ENCODE data around the gene SH3BP5. TPM values are rescaled to one million over a fixed set of nuclear protein-coding genes. Genes with fewer than 3 reads are reported as not detected.

The SH3BP5 gene
- total RNA-seq, 1 donor from 2014 or later = 106 TPM

GRCh38 chr3:15206662-15207576 is 125.5 kb downstream of the SH3BP5 start:
- DNase-seq (ENCODE audit: low read depth, low spot score) = no peak

DNA sequence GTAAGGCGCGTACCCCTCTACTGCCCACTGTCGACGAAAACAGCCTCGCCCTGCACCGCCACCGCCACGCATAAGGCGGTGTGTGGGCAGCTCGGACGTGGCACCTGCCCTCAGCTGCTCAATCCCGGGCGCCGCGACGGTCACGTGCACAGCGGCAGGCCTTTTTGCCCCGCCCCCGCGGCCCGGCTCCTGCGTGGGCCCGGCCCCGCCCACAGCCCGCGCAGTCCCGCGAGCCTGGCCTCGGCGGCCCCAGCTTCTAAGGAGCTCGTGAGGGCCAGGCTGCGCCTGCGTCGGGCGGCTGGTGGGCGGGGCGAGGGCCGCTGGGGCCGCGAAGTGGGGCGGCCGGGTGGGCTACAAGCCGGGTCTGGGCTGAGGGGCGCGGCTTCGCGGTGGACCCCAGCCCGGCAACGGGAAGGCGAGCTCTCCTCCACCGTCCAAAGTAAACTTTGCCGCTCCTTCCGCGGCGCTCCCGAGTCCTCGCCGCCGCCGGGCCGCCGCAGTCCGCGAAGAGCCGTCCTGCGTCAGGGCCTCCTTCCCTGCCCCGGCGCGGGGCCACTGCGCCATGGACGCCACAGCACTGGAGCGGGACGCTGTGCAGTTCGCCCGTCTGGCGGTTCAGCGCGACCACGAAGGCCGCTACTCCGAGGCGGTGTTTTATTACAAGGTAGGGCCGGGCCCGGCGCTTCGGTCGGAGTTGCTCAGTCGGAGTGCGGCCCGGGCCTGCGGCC is 126.3 kb downstream of the SH3BP5 start, which contains the start of gene CAPN7:
TSS of gene CAPN7 (plus strand) at position 313 of the 728 bp plus-strand sequence. CDS start at position 563, 250 bp downstream.
- peak; percentile 79 for DNase-seq (ENCODE audit: low read depth, low spot score)

GRCh38 chr3:15205482-15205933 is 126.9 kb downstream of the SH3BP5 start:
- no peak for DNase-seq (ENCODE audit: low read depth, low spot score)

Other genes starting within 250 kb of the SH3BP5 start
- 22.4 and 27.5 TPM in 2 replicates for gene RBSN, start 233.4 kb downstream of the SH3BP5 start, total RNA-seq
- 21.2 and 30.2 TPM in 2 replicates for gene CAPN7, start 126.3 kb downstream of the SH3BP5 start, total RNA-seq
- gene METTL6, start 95.0 kb upstream of the SH3BP5 start, total RNA-seq = 27.0 and 38.7 TPM in 2 replicates
- gene EAF1, start 95.0 kb upstream of the SH3BP5 start, total RNA-seq = 18.5 and 31.3 TPM in 2 replicates
- 0.07 and 0.25 TPM in 2 replicates for gene COLQ, start 189.1 kb upstream of the SH3BP5 start, total RNA-seq